Heart left ventricle (tissue), 16 donors: ENCODE data around the gene SDS. TPM values are rescaled to one million over a fixed set of nuclear protein-coding genes. Genes with fewer than 3 reads are reported as not detected.

Experiments used
- ATAC-seq, 4 donors: fragments of 200-7000 bp; cut with Tn5 transposase; one replicate each; pipeline ENCODE4 v1.9.1; 2020 to 2022; ENCODE audit warnings: moderate library complexity in 4 of 4, mild to moderate bottlenecking in 3 of 4, moderate number of reproducible peaks in 1 of 4
- DNase-seq, 5 donors: peaks; one replicate each; pipeline ENCODE4 v3.0.0-alpha.2; 2020
- H3K27ac ChIP-seq, 12 donors: fragments of 200-600 bp; sonication (generic) in 4 of 12; one replicate each; pipeline versions ENCODE4 v1.5.0 to v1.8.0; 2016 to 2022; ENCODE audit warnings: mild to moderate bottlenecking in 2 of 12
- H3K27me3 ChIP-seq, 9 donors: fragments of 200-600 bp; sonication (generic) in 2 of 9; one replicate each; pipeline versions ENCODE4 v1.5.1 to v1.8.0; 2016 to 2022; ENCODE audit warnings: mild to moderate bottlenecking in 3 of 9
- H3K36me3 ChIP-seq, 9 donors: fragments of 200-600 bp; sonication (generic) in 2 of 9; one replicate each; pipeline versions ENCODE4 v1.5.0 to v1.8.0; 2018 to 2022; ENCODE audit warnings: mild to moderate bottlenecking in 2 of 9
- H3K4me1 ChIP-seq, 12 donors: fragments of 200-600 bp; sonication (generic) in 4 of 12; one replicate each; pipeline versions ENCODE4 v1.5.0 to v1.8.0; 2016 to 2022; ENCODE audit warnings: mild to moderate bottlenecking in 3 of 12
- H3K4me3 ChIP-seq, 12 donors: fragments of 200-600 bp; sonication (generic) in 4 of 12; one replicate each; pipeline versions ENCODE4 v1.5.0 to v1.8.0; 2017 to 2022; ENCODE audit warnings: mild to moderate bottlenecking in 9 of 12, moderate library complexity in 4 of 12
- H3K9me3 ChIP-seq, 12 donors: fragments of 200-600 bp; sonication (generic) in 4 of 12; one replicate each; pipeline versions ENCODE4 v1.5.0 to v1.8.0; 2016 to 2022; ENCODE audit warnings: mild to moderate bottlenecking in 1 of 12
- POLR2A ChIP-seq, 2 donors: fragments of 450-650 bp; IDR thresholded peaks; one replicate each; pipeline ENCODE4 v1.6.1; 2017; ENCODE audit warnings: antibody characterized with exemption in 2 of 2, mild to moderate bottlenecking in 2 of 2, moderate library complexity in 2 of 2
- WGBS, 4 donors: extraction: QIAGEN DNeasy Blood & Tissue Kit in 2 of 4; methylation state at CpG; one replicate each; pipeline versions ENCODE4 v1.1.5 to v1.1.7; 2013 to 2018; 5-methylcytosine and 5-hydroxymethylcytosine counted together
- intact Hi-C, 10 donors: fragments of 100-400 bp; cut with DNase I; formaldehyde crosslinking; loops; one replicate each; pipeline versions ENCODE4 v1.11.1 to v1.14.2; 2022
- polyA plus RNA-seq, 2 donors: library from polyadenylated mRNA; stranded (reverse); fragments of 200-250 nt; gene quantifications; one replicate each; pipeline ENCODE4 v1.2.3, GENCODE V29; 2013
- total RNA-seq, 9 donors: library from RNA; depleted of rRNA in 2 of 9; stranded (reverse); fragments of >200 nt in 2 of 9; fragmentation: NEBNext Ultra II Directional in 3 of 9; extraction: Animal tissue kit (Norgen Biotek cat#: 25700) in 3 of 9; gene quantifications; one replicate each; pipeline versions ENCODE4 v1.1.0 to v1.2.4, GENCODE V29; 2016 to 2023
- TF ChIP-seq, protein P1 (sequence below), 12 donors: fragments of 200-600 bp; sonication (generic) in 4 of 12; IDR thresholded peaks; one replicate each; pipeline versions ENCODE4 v1.5.0 to v1.8.0; 2018 to 2022; ENCODE audit warnings: antibody characterized with exemption in 12 of 12, mild to moderate bottlenecking in 5 of 12
- donor health status: ischemic (EF 13 %, LVEDD 7.1; RV severe dilation, severe dysfunction).
- donor health status: healthy with polysubstance abuse.
- donor health status: DM: no; HTN: yes; CAD: no.
- donor health status: DM: no; HTN: no; CAD: no.
- donor health status: ischemic (EF 25% LVEDD 6.9; RV normal size, moderate dysfunction).
- donor health status: ischemic (EF 25% LVEDD 5.7; RV mildly dilated, moderate dysfunction).
- donor health status: healthy.
- donor health status: DM: yes; HTN: yes; CAD: no.
- donor health status: ischemic (EF 35%, LVEDD 5.7; RV mildly dilated, moderate dysfunction).
- donor health status: nonischemic (EF 11% LVEDD 7.7; RV severe dilation, severe dysfunction).
- donor health status: DM: yes; HTN: yes; CAD: no.
- donor health status: PGD.
- donor health status: ischemic (EF 29% LVEDD 5.4; RV normal size, mild dysfunction).
- donor health status: nonischemic (EF 23%, LVEDD 6.1; RV moderate dilation, normal function).

The SDS gene
- total and polyA plus RNA-seq, 11 donors = 0.28 to 10.5 (median 0.44) TPM; not detected in 6

DNA sequence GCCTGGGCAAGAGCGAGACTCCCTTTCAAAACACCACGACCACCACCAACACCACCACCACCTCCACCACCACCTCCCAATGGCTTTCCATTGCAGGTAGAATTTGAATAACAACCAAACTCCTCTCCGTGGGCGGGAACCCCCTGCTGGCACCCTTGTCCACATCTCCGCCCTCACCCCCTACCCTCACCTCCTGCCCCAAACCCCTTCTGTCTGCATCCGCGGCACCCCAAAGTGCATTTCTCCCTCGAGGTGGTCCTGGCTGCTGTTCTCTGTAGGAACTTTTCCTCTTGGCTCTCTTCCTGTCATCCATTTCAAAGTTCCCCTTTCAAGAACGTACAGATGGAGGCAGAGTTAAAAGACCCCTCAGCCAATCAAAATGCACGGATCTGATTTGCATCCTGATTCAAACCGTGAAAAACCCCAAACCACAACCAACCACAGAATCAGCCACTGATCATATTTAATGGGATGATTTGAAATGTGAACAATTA is 22.3 kb upstream of the SDS start:
- peaks cover 0 to 21% (median 5%) of the 10 kb centered on the region in 12 donors for H3K4me1 ChIP-seq
- ATAC-seq (no peak), DNase-seq (no peak)
- no peak overlapping the region for H3K27ac ChIP-seq
- WGBS, 4 donors = 32 to 45% (median 36%) methylated on average over 11 of the region's 11 CpGs
- no peaks in the 10 kb centered on the region for H3K27me3 ChIP-seq
- H3K4me3 ChIP-seq = no peak overlapping the region
- H3K9me3 ChIP-seq = no peaks in the 10 kb centered on the region
- TF ChIP-seq, protein P1, sequence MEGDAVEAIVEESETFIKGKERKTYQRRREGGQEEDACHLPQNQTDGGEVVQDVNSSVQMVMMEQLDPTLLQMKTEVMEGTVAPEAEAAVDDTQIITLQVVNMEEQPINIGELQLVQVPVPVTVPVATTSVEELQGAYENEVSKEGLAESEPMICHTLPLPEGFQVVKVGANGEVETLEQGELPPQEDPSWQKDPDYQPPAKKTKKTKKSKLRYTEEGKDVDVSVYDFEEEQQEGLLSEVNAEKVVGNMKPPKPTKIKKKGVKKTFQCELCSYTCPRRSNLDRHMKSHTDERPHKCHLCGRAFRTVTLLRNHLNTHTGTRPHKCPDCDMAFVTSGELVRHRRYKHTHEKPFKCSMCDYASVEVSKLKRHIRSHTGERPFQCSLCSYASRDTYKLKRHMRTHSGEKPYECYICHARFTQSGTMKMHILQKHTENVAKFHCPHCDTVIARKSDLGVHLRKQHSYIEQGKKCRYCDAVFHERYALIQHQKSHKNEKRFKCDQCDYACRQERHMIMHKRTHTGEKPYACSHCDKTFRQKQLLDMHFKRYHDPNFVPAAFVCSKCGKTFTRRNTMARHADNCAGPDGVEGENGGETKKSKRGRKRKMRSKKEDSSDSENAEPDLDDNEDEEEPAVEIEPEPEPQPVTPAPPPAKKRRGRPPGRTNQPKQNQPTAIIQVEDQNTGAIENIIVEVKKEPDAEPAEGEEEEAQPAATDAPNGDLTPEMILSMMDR (IDR thresholded peaks at IDR 0.05) = no peak
- no peak for TF ChIP-seq POLR2A (IDR thresholded peaks at IDR 0.05)
- H3K36me3 ChIP-seq = no peaks in the 10 kb centered on the region
- intact Hi-C loops = loop anchor here (1.0 to 10.0 kb wide), 7 partner anchors 111 to 231 kb away; no protein-coding TSS in a partner anchor

DNA sequence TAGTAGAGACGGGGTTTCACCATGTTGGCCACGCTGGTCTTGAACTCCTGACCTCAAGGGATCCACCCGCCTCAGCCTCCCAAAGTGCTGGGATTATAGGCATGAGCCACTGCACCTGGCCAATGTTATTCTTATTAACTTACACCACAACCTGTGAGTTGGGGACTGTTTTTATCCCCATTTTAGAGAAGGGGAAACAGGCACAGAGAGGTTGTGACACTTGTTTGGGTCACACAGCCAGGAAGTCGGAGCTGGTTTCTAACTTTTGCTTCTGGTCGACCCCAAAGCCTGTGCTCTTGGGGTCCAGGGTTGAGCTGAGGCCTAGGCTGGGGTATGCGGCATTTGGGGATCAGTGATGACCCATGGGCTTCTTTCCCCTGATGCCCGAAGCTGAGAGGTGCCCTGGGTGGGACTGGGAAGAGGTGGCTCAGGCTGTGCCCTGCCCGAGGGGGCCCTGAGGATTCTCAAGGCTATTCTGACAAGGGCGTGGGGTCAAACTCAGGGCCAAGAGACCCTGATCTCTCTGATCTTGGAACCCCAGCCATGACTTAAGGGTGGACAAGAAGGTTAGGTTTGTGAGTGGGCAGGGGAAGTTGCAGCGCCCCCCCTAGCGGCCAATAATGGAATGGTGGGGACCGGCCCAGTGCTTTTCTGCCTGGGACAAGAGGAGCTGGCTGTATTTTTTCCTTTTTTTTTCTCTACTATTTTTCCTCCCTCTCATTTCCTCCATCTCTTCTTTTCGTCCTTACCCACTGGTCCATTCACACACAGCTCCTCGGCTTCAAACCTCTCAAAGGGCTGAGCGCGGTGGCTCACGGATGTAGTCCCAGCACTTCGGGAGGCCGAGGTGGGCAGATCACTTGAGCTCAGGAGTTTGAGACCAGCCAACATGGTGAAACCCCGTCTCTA is 21.5 kb upstream of the SDS start:
- peaks cover 0 to 21% (median 5%) of the 10 kb centered on the region in 12 donors for H3K4me1 ChIP-seq
- no peaks in the 10 kb centered on the region for H3K9me3 ChIP-seq
- peak; percentile 20 to 50 (median 36) for ATAC-seq
- DNase-seq = peak in 3 of 5 donors; percentile 38 to 78 (median 41)
- no peak overlapping the region for H3K4me3 ChIP-seq
- 52 to 62% (median 58%) methylated on average over 19 to 20 of the region's 20 CpGs for WGBS, 4 donors
- H3K27ac ChIP-seq = no peak overlapping the region
- TF ChIP-seq, protein P1 (IDR thresholded peaks at IDR 0.05) = peak; percentile 61 to 85 (median 81)
- TF ChIP-seq POLR2A (IDR thresholded peaks at IDR 0.05) = no peak
- no peaks in the 10 kb centered on the region for H3K27me3 ChIP-seq
- intact Hi-C loops = loop anchor here (1.0 to 10.0 kb wide), 7 partner anchors 110 to 230 kb away; no protein-coding TSS in a partner anchor
- H3K36me3 ChIP-seq = no peaks in the 10 kb centered on the region

GRCh38 chr12:113424456-113424855 is 20.8 kb upstream of the SDS start:
- TF ChIP-seq POLR2A (IDR thresholded peaks at IDR 0.05) = no peak
- TF ChIP-seq, protein P1 (IDR thresholded peaks at IDR 0.05) = no peak
- peaks cover 0 to 21% (median 5%) of the 10 kb centered on the region in 12 donors for H3K4me1 ChIP-seq
- WGBS, 4 donors = 72 to 83% (median 79%) methylated on average over 1 of the region's 1 CpG
- H3K27me3 ChIP-seq = no peaks in the 10 kb centered on the region
- H3K36me3 ChIP-seq = no peaks in the 10 kb centered on the region
- intact Hi-C loops = loop anchor here in 8 of 10 donors (2.0 to 10.0 kb wide), 6 partner anchors 110 to 230 kb away; no protein-coding TSS in a partner anchor
- ATAC-seq (no peak), DNase-seq (no peak)
- no peaks in the 10 kb centered on the region for H3K9me3 ChIP-seq
- H3K4me3 ChIP-seq = no peak overlapping the region
- no peak overlapping the region for H3K27ac ChIP-seq
